Thyroid gland (tissue), 4 donors: ENCODE data around the gene ZNF367.

Experiments
- POLR2A ChIP-seq, 2 donors: fragments of 450-650 bp; IDR thresholded peaks; one replicate each; pipeline ENCODE4 v1.6.1; 2017; ENCODE audit warnings: antibody characterized with exemption in 2 of 2, mild to moderate bottlenecking in 2 of 2, moderate library complexity in 1 of 2
- TF ChIP-seq, protein P1 (sequence below), 6 experiments: fragments of 200-600 bp in 3 of 6; fragments of 450-650 bp in 3 of 6; sonication (generic) in 3 of 6; IDR thresholded peaks; one replicate each; pipeline ENCODE4 v1.5.1; 2016 to 2019; ENCODE audit warnings: antibody characterized with exemption in 6 of 6, mild to moderate bottlenecking in 2 of 6, inconsistent platforms in 1 of 6, moderate library complexity in 1 of 6

DNA sequence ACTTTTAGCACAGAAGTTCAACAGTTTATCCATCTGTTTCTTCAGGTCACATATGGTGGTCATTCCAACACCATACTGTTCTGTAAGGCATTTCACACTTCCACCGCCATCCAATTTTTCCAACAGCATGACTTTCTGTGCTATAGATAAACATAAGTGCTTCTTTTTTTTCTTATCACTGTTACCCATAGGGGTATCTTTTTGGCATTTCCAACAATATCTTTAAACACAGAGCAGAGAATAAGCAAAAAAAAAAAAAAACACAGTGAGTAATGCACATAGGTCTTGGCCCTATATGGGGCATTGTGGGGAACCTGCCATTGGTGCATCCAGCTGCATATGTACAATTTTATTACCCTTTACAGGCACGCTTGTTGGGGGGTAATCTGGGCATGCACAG, 12.2 kb upstream of the ZNF367 start:
- TF ChIP-seq, protein P1, sequence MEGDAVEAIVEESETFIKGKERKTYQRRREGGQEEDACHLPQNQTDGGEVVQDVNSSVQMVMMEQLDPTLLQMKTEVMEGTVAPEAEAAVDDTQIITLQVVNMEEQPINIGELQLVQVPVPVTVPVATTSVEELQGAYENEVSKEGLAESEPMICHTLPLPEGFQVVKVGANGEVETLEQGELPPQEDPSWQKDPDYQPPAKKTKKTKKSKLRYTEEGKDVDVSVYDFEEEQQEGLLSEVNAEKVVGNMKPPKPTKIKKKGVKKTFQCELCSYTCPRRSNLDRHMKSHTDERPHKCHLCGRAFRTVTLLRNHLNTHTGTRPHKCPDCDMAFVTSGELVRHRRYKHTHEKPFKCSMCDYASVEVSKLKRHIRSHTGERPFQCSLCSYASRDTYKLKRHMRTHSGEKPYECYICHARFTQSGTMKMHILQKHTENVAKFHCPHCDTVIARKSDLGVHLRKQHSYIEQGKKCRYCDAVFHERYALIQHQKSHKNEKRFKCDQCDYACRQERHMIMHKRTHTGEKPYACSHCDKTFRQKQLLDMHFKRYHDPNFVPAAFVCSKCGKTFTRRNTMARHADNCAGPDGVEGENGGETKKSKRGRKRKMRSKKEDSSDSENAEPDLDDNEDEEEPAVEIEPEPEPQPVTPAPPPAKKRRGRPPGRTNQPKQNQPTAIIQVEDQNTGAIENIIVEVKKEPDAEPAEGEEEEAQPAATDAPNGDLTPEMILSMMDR (IDR thresholded peaks at IDR 0.05) = no peak
- no peak for TF ChIP-seq POLR2A (IDR thresholded peaks at IDR 0.05)
